Left ventricle myocardium inferior (tissue), 1 donor: ENCODE data around the gene GNLY. TPM values are rescaled to one million over a fixed set of nuclear protein-coding genes. Genes with fewer than 3 reads are reported as not detected.
"Not testable (repeated sequence)": the region's sequence is repeated elsewhere in the genome, so short reads cannot be mapped to it uniquely, and the experiment has no call there.

Experiments
- DNase-seq: peaks from one replicate; pipeline ENCODE4 v3.0.0-alpha.2; 2020
- H3K27ac ChIP-seq: fragments of 200-600 bp; replicated peaks from 2 replicates; pipeline ENCODE4 v1.8.0; 2021
- H3K27me3 ChIP-seq: fragments of 200-600 bp; 2 replicates; pipeline ENCODE4 v1.8.0; 2021; ENCODE audit warnings: low read depth
- H3K36me3 ChIP-seq: fragments of 200-600 bp; 2 replicates; pipeline ENCODE4 v1.8.0; 2021
- H3K4me1 ChIP-seq: fragments of 200-600 bp; 2 replicates; pipeline ENCODE4 v1.8.0; 2021
- H3K4me3 ChIP-seq: fragments of 200-600 bp; 2 replicates; pipeline ENCODE4 v1.8.0; 2021; ENCODE audit warnings: mild to moderate bottlenecking, moderate library complexity
- H3K9me3 ChIP-seq: fragments of 200-600 bp; replicated peaks from 2 replicates; pipeline ENCODE4 v1.8.0; 2021
- intact Hi-C: fragments of 100-400 bp; cut with micrococcal nuclease; formaldehyde crosslinking; loops from one replicate; pipeline ENCODE4 v1.11.0; 2022
- total RNA-seq: library from RNA; stranded (reverse); fragmentation: NEBNext Ultra II Directional; extraction: Animal tissue kit (Norgen Biotek cat#: 25700); gene quantifications from one replicate; pipeline ENCODE4 v1.2.1, GENCODE V29; 2021
- TF ChIP-seq, protein P1 (sequence below): fragments of 200-600 bp; IDR thresholded peaks from 2 replicates; pipeline ENCODE4 v1.8.0; 2021; ENCODE audit warnings: antibody characterized with exemption, mild to moderate bottlenecking, borderline replicate concordance
- donor health status: DM: no; HTN: yes; CAD: no; lungs with severe emphysema.

GNLY gene
- total RNA-seq, 1 donor from 2014 or later: 1.5 TPM

DNA sequence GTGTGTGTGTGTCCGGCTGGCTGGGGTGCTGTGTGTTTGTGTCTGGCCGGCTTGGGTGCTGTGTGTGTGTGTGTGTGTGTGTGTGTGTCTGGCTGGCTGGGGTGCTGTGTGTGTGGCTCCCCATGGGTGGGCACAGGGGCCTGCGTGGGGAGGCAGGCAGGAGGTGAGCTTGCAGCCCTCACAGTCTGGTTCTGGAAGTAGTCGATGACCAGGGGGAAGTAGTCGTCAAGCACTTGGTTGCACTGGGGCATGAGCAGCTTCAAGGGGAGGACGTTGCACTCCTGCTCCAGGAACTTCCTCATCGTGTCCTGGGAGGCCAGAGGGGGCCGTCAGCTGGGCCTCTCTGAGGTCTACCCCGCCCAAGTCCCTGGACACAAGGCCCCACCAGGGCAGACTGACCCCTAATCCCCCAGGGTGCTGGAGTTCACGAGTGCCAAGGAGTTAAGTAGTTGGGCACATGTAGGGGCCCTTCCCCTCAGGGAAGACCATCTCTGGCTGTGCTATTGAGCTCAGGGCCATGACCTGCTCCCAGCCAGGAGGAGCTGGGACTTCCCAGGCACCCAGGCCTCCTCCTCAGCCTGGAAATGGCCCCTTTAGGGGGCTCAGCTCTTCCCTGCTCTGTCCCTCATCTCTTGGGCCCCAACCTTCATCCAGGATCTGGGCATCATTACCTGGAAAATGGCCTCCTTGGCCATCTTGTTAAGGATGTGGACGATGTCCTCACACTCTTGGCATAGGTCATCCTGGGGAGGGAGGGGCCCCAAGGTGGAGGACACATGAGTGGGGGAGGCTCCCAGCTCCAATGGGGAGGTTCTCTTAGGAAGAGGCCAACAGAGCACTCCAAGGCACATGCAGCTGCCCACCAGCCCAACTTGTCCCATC, 27.5 kb upstream of the GNLY start:
- Histone ChIP-seq H3K27me3 (no peaks in the 10 kb centered on the region), H3K4me1 (peaks cover 24% of the 10 kb centered on the region), H3K27ac (no peak overlapping the region), H3K36me3 (no peaks in the 10 kb centered on the region), H3K4me3 (no peak overlapping the region), H3K9me3 (no peaks in the 10 kb centered on the region)
- DNase-seq: no peak
- intact Hi-C loops: no loop called here
- TF ChIP-seq, protein P1, sequence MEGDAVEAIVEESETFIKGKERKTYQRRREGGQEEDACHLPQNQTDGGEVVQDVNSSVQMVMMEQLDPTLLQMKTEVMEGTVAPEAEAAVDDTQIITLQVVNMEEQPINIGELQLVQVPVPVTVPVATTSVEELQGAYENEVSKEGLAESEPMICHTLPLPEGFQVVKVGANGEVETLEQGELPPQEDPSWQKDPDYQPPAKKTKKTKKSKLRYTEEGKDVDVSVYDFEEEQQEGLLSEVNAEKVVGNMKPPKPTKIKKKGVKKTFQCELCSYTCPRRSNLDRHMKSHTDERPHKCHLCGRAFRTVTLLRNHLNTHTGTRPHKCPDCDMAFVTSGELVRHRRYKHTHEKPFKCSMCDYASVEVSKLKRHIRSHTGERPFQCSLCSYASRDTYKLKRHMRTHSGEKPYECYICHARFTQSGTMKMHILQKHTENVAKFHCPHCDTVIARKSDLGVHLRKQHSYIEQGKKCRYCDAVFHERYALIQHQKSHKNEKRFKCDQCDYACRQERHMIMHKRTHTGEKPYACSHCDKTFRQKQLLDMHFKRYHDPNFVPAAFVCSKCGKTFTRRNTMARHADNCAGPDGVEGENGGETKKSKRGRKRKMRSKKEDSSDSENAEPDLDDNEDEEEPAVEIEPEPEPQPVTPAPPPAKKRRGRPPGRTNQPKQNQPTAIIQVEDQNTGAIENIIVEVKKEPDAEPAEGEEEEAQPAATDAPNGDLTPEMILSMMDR: no peak

DNA sequence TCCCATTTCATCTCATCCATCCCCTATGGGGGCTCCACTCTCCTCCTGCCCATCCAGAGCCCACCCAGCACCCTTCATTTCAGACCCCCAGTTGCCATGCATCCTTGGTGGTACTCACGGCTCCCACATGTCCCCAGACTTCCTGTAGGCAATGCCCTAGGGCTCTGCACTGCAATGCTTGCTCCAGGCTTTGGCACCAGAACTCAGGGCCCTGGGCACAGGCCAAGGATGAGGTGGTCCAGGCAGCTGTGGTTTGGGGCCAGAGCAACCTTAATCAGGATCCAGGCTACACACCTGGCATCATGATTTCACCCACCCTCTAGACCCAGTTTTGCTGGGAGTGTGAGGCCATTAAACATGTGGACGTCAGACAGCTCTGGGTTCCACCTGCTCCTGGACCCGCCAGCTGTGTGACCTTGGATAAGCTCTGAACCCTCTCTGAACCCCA, 26.6 kb upstream of the GNLY start:
- Histone ChIP-seq H3K27me3 (no peaks in the 10 kb centered on the region), H3K9me3 (no peaks in the 10 kb centered on the region), H3K36me3 (no peaks in the 10 kb centered on the region), H3K27ac (no peak overlapping the region), H3K4me1 (peaks cover 19% of the 10 kb centered on the region), H3K4me3 (no peak overlapping the region)
- DNase-seq: no peak
- intact Hi-C loops: no loop called here
- TF ChIP-seq, protein P1: no peak

DNA sequence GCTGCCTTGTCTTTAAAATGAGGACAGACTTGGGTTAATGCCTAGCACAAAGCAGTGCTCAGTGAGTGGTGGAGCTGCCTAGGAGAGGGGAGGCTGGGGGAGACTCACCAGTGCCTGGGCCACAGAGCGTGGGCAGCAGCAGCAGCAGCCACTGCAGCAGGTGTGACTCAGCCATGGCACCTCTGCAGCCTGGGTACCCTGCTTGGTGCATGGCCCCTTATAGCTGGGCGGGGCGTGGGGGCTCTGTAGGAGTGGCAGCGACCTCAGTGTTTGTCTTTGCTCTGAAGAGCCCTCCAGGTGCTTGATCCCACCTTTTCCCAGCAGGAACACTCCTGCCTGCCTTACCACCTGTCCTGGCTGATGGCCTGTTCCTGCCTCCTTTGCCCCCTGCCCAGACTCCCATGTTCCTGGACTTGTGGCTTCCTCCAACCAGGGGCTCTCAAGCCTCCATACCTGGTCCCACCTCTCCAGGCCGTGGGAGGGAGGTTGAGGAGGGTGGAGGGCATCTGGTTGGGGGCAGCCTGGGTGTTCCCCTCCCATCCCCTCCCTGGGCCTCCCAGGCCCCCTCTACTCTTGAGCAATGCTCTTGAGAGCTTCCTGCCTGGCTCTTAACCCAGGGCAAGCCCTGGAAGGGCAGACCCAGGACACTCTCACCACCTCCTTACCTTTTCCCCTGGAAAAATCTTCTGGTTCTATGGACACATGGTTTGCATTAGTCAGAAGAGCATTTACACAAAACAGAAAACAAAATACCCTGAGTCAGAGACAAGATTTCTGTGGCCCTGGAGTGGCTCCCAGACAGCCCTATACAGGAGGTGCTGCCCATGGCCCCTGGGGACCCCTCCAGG, 25.9 kb upstream of the GNLY start, which contains the start of gene SFTPB:
SFTPB (minus strand) TSS at position 191 of the 848 bp plus-strand sequence; CDS start at position 175, 16 bp downstream.
- DNase-seq: no peak
- H3K27me3 ChIP-seq: no peaks in the 10 kb centered on the region
- intact Hi-C loops: no loop called here
- TF ChIP-seq, protein P1: no peak
- no peaks in the 10 kb centered on the region for H3K36me3 ChIP-seq
- peaks cover 15% of the 10 kb centered on the region for H3K4me1 ChIP-seq
- H3K4me3 ChIP-seq: no peak within 1 kb of the TSS
- H3K9me3 ChIP-seq: no peaks in the 10 kb centered on the region
- no peak within 1 kb of the TSS for H3K27ac ChIP-seq

DNA sequence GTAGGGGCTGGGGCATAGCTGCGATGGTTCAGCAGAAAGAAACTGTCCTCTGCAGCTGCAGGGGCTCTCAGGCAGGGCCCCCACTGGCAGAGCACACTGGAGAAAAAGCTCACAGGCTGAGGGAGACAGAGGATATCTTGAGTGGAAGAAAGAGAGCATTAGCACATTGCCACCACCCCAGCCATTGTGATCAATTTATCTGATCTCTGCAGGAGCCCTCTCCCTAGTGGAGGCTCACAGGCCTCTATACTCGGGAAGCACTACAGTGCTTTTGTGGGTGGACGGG, 25.4 kb upstream of the GNLY start:
- intact Hi-C loops: no loop called here
- H3K27me3 ChIP-seq: no peaks in the 10 kb centered on the region

DNA sequence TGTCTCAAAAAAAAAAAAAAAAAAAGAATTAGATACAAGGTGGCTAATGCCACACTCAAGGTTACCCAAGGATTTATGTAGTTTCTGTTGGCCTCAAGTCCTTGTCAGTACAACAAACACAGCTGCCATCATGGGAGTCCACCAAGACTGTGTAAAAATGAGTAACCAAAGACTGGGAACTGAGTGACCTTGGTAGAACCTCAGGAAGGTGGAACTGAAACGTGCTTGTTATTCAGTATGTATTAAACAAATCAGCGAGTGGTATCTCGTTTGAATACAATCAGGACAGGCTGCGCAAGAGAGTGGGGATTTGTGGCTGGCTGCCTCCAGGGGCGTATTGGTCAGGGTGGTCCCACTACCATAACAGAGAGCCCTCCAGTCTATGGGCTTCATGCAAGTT, 24.6 kb upstream of the GNLY start:
- DNase-seq: no peak
- Histone ChIP-seq H3K9me3 (no peaks in the 10 kb centered on the region), H3K36me3 (no peaks in the 10 kb centered on the region), H3K4me1 (peaks cover 7% of the 10 kb centered on the region), H3K4me3 (no peak overlapping the region), H3K27ac (no peak overlapping the region), H3K27me3 (no peaks in the 10 kb centered on the region)
- intact Hi-C loops: no loop called here
- TF ChIP-seq, protein P1: no peak

More for the DNA sequence above, 25.4 kb upstream of the GNLY start:
- TF ChIP-seq, protein P1: no peak
- H3K27ac ChIP-seq: no peak overlapping the region
- no peak overlapping the region for H3K4me3 ChIP-seq
- H3K4me1 ChIP-seq: peaks cover 9% of the 10 kb centered on the region
- no peak for DNase-seq
- no peaks in the 10 kb centered on the region for H3K36me3 ChIP-seq
- no peaks in the 10 kb centered on the region for H3K9me3 ChIP-seq

DNA sequence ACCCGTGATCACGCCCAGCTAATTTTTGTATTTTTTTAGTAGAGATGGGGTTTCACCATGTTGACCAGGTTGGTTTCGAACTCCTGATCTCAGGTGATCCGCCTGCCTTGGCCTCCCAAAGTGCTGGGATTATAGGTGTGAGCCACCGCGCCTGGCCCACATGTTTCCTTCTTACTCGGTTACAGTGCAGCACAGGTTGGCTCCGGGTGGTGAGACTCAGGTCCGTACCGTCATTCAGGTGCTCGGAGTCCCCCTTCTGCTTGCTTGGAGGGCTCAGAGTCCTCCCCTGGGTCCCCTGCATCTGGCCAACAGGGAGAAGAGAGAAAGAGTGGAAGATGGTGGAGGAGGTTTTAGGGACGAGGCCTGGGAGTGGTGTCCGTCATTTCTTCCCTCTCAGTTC, 23.7 kb upstream of the GNLY start:
- H3K27me3 ChIP-seq, H3K4me1 ChIP-seq, H3K4me3 ChIP-seq, H3K27ac ChIP-seq, H3K9me3 ChIP-seq, H3K36me3 ChIP-seq, intact Hi-C loops, DNase-seq: not testable (repeated sequence)
